ENCODE results near the gene CCDC107.

Gene CCDC107

GRCh38 chr9:35705836-35706430 is 47.8 kb downstream of the CCDC107 start:
- DNase-seq (ENCODE audit: low read depth) = no peak
- H3K4me3 ChIP-seq (replicated peaks; ENCODE audit: low read depth, low read length) = no peak overlapping the region
- TF ChIP-seq CTCF (IDR thresholded peaks at IDR 0.05; ENCODE audit: low read length, missing control alignments) = no peak

- no peak overlapping the region for H3K4me3 ChIP-seq (replicated peaks; ENCODE audit: low read depth, low read length)
- no peak for TF ChIP-seq CTCF (IDR thresholded peaks at IDR 0.05; ENCODE audit: low read length, missing control alignments)
- no peak for DNase-seq (ENCODE audit: low read depth)
Measured at GRCh38 chr9:35706951-35707350, 48.9 kb downstream of the CCDC107 start.

- no peak for DNase-seq (ENCODE audit: low read depth)
- no peak for TF ChIP-seq CTCF (IDR thresholded peaks at IDR 0.05; ENCODE audit: low read length, missing control alignments)
- no peak overlapping the region for H3K4me3 ChIP-seq (replicated peaks; ENCODE audit: low read depth, low read length)
Measured at GRCh38 chr9:35708146-35708545, 50.1 kb downstream of the CCDC107 start.

GRCh38 chr9:35710818-35711500 is 52.9 kb downstream of the CCDC107 start:
- no peak for DNase-seq (ENCODE audit: low read depth)
- TF ChIP-seq CTCF (IDR thresholded peaks at IDR 0.05; ENCODE audit: low read length, missing control alignments) = no peak
- H3K4me3 ChIP-seq (replicated peaks; ENCODE audit: low read depth, low read length) = no peak overlapping the region

Data from fibroblast of pulmonary artery (primary cell).